Adrenal gland (tissue), 5 donors: Measurements from ENCODE around the gene EDEM3.

Experiments used
- POLR2A ChIP-seq, 2 donors: fragments of 450-650 bp; IDR thresholded peaks; one replicate each; pipeline ENCODE4 v1.6.1; 2017; ENCODE audit warnings: antibody characterized with exemption in 2 of 2, mild to moderate bottlenecking in 2 of 2, moderate library complexity in 1 of 2
- TF ChIP-seq, protein P1 (sequence below), 6 experiments: fragments of 450-650 bp in 4 of 6; fragments of 200-600 bp in 2 of 6; sonication (generic) in 1 of 6; IDR thresholded peaks; 1 replicate in 5 of 6; 2 replicates in 1 of 6; pipeline versions ENCODE4 v1.5.1 to v1.8.0; 2016 to 2021; ENCODE audit warnings: antibody characterized with exemption in 6 of 6, mild to moderate bottlenecking in 2 of 6, moderate library complexity in 1 of 6
- donor health status: DM: no; HTN: no; CAD: no.

DNA sequence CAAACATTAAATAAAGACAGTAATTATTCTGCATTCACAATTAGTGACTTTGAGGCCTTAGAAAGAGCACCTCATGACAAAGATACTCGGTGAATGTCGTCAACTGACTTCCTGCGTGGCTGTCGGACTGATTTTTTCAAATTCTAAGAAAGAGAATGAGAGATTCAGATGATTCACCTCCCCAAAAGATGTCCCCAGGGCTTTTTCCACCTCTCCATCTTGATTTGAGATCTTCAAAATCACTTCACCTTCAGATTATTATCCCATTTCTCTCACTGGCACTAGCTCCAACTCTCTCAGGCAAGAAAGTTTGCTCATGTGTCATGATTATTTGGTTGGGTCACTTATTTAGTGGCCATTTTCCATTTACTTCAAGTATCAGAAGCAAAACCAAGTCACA lies 5.0 kb upstream of the EDEM3 start:
- no peak for TF ChIP-seq POLR2A (IDR thresholded peaks at IDR 0.05)
- TF ChIP-seq, protein P1, sequence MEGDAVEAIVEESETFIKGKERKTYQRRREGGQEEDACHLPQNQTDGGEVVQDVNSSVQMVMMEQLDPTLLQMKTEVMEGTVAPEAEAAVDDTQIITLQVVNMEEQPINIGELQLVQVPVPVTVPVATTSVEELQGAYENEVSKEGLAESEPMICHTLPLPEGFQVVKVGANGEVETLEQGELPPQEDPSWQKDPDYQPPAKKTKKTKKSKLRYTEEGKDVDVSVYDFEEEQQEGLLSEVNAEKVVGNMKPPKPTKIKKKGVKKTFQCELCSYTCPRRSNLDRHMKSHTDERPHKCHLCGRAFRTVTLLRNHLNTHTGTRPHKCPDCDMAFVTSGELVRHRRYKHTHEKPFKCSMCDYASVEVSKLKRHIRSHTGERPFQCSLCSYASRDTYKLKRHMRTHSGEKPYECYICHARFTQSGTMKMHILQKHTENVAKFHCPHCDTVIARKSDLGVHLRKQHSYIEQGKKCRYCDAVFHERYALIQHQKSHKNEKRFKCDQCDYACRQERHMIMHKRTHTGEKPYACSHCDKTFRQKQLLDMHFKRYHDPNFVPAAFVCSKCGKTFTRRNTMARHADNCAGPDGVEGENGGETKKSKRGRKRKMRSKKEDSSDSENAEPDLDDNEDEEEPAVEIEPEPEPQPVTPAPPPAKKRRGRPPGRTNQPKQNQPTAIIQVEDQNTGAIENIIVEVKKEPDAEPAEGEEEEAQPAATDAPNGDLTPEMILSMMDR (IDR thresholded peaks at IDR 0.05), result no peak
